HG03521 (cell line): ENCODE measurements around the gene PRDM10.

Experiments used
- ATAC-seq: cut with Tn5 transposase; IDR thresholded peaks from one replicate; pipeline ENCODE4 v1.9.1; 2021; ENCODE audit warnings: mild to moderate bottlenecking, moderate library complexity; ENCODE audit not compliant: unreplicated experiment

The PRDM10 gene

DNA sequence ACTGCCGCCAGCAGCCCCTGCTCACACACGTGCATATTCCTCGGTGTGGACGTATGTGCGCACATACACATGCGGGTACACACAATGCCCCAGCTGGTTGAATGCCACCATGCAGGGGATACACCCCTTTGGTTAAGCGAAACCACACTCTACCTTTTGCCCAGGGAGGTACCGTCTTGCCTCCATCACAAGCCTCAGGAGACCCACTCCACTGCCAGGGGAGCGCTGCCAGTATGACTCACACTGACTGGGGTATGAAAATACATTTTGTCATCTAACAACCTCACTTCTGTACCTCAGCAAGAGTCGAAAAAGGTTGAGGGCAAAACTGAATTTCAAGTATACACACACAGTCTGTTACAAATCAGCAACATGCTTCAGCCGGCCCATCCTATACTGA lies 147.5 kb downstream of the PRDM10 start:
- ATAC-seq: no peak

DNA sequence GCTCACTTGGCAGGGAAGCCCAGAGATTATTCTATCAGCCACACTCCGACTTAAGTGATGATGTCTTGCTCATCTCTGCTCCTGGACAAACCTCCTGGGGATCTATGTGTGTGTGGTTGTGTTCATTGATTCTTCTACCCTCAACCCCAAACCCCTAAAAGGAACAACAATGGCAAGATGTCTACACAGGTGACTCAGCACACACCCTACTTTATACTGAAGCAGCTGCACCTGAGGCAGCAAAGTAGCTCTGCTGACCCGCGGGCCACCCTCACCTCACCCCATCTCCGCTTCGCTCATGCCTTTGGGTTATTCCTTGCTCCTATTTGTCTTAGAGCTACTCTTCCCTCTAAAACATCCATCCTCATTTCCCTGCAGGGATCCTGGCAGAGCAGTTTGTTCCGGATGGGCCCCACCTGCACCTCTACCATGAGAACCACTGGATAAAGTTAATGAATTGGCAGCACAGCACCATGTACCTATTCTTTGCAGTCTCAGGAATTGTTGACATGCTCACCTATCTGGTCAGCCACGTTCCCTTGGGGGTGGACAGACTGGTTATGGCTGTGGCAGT lies 148.3 kb downstream of the PRDM10 start:
- no peak for ATAC-seq

DNA sequence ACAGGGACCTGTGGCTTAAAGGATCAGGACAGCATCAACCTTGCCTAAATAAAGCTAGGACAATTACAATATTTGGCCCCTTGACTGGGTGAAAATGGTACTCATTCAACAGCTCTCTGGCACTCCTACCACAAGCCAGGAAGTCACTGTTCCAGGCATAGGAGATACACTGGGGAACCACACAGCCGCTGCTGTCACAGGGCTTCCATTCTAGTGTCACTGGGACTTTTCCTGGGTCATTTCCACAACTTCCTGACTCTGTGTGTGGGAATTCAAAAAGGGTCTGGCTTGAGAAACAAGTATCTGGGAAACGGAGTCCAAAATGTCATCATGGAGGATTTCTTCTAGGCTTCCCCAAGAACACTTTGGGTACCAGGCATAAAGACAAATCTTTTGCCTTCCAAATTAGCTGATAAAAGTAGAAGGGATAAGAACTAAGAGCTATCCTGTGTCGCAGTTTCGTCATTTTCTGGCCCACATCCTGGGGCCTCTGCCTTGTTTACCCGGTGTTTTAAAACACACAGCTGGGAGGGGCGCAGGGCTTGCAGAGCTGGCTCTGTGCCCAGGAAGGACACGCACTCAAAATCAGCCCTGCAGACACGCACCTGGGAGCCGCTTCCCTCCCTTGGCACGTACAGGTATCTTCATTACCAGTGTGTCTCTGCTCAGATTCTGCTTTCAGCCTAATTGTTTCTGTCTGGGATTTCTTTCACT lies 149.0 kb downstream of the PRDM10 start:
- ATAC-seq: no peak

DNA sequence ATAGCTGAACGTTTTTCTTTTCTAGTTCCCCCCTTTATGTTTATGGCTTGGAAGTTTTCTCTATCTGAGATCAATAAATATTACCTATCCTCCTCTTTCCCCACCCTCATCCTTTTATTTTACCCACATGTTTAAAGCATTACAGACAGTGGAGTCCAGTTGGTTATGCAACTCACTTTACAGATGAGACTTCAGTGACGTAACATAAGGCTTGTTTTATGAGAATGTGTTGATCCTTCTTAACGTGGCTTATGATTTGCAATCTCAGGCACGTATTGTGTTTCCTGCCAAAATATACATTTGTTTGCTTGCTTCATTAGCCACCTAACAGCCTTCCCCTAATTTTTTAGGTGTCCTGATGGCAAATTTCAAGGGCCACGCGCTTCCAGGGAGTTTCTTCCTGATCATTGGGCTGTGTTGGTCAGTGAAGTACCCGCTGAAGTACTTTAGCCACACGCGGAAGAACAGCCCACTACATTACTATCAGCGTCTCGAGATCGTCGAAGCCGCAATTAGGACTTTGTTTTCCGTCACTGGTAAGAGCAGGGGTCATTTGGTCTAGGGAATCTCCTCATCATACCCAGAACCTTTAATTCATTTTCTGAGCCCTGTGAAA lies 150.4 kb downstream of the PRDM10 start:
- ATAC-seq: no peak
